GM15510 (cell line): ENCODE measurements around the gene EXOC5.

Experiments used
- POLR2A ChIP-seq: IDR thresholded peaks from 3 replicates; pipeline ENCODE4 v1.6.1; 2011; ENCODE audit warnings: borderline replicate concordance; ENCODE audit not compliant: insufficient read length; ENCODE audit errors: extremely low read depth

The EXOC5 gene

DNA sequence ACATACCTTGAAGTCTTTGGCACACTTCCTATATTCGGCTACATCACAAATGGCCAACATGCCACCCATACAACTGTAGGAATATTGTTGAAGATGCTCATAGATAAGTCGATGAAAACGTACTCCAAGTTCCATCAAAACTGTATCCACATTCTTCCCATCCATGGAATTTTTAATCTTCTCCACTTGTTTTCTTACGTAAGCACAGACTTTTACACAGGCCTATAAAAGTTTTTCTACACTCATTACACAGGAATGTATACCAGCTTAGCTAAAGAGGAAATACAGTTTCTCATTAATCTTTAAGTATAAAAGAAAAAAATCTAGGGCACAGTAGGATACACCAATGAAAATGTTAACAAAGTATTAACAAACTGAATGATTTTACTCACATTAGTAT is 59.1 kb downstream of the EXOC5 start:
- no peak for TF ChIP-seq POLR2A

DNA sequence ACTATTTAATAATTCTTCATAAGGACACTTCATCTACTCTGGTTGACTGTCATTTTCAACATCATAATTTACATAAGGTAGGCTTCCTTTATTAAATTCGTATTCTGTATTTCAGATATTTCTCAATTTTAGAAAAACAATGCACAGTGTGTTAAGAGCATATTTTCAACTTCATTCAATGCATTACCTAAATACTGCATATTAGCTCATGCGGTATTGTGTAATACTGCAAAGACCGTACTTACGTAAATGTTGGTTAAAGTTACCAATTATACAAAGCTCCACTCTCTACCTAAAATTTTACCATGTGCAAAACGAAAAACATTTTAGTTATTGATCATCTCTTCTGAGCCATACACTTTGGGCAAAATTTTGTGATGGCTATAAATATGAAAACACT is 62.8 kb downstream of the EXOC5 start:
- TF ChIP-seq POLR2A: no peak

DNA sequence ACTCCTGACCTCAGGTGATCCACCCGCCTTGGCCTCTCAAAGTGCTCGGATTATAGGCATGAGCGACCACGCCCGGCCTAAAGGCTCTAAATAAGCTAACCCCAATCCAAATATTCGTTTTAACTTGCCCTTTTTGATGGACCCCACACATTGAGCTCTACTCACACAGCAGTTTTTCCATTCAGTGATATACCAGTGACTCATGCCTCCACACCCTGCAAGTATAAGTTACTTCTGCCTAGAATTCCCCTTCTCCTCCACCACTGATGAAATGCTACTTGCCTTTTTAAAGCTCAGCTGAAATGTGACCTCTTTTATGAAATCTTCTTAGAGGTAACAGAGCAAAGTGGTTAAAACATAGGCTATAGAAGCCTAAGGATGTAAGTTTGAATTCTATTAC is 68.8 kb downstream of the EXOC5 start:
- TF ChIP-seq POLR2A: no peak

DNA sequence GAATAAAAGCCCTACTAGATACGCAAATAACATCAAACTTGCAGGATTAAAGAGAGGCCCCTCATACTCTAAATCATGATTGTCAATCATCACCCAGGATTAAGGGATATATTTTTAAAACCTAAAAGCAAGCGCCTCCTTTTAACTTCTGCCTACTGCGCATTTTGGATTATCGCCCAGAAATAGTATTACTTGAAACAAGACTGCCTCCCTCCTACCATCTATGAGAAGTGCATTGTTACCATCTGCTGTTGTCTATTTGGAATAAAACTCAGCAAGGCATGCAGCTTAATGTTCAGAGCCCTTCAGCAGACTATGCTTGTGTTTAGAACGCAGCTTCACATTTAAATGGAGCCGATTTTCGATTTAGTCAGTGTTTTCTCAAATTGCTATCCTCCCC is 79.6 kb downstream of the EXOC5 start:
- TF ChIP-seq POLR2A: no peak

DNA sequence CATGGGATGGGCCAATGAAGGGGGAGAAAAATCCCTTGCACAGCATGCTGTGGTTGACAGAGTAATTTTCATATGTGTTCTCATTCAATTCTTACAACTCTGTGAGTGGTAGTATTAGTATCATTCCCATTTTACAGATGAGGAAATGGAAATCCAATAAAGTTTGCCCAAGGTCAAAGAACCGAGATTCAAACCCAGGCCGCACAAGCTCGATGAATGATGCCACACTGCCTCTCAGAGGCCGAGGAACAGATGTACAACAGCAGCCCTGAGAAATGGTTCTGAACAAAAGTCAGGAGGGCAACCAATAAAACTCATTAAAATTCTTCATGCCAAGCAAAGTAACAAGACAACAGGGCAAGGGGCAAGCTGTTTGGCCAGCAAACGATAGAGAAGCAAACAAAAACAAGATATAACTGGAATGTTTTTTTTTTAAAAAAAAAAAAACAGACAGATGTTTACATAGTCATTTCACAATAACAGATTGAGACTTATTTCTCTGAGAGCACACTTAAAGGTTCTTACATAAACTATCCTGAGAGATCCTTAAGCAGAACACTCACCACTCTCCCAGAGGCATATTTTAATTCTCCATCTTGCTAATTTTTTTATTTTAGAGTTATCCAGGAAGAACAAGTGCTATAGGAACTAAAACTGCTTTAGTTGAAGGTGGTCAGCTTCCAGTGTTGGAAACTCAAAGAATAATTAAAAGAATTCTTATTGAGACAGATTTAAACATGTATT is 85.8 kb downstream of the EXOC5 start:
- no peak for TF ChIP-seq POLR2A

DNA sequence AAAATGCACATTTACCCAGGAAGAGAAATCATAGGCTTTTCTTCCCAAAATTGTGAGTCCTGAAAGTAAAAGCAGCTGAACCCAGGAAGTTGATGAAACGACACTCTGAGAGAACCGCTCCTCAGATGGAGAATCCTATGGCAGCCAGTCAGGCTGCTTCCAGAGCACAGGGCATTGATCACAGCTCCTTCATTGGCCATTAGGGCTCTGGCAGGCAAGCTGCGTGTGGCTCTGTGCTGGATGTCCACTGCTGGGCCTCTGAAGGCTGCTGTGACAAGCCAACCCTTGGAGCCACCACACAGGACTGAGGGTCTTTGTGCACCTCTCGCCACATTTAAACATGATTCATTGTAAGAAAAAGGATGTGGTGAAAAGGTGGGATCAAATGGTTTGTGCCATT is 89.4 kb downstream of the EXOC5 start:
- no peak for TF ChIP-seq POLR2A

DNA sequence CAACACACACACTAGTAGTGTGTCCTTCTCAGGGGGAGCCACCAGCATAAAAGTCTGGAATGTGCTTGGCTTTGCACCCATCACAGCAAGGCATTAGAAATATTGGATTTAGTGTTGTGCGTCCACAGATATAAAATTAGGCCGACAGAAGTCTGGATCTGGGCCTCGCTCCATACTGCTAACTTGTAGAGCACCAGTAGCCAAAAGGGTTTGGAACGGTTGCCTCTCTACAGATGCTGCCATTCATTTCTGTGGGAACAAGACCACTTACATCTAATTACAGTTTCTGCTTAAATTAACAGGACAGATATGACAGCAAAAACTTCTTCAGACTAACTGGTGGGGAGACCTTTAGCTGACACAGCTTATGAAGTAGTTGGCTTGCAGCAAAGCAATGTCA is 94.2 kb downstream of the EXOC5 start:
- no peak for TF ChIP-seq POLR2A

DNA sequence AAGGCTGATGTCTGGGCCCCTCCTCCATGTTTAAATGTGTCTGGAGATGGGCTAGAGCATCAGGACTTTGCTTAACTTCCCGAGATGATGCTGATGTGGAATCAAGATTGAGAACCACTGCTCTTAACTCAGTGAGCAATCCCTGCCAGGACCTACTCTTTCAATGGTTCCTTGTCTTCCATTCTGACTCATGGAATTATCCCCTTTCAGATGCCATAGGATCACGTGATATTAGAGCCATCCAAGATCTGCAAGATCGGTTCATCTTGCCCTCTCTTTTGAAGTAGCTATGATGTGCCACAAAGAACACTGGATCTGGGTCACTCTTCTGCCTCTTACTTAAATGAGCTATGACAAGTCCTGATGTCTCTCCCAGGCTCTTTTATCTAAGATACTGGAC is 96.8 kb downstream of the EXOC5 start:
- no peak for TF ChIP-seq POLR2A

DNA sequence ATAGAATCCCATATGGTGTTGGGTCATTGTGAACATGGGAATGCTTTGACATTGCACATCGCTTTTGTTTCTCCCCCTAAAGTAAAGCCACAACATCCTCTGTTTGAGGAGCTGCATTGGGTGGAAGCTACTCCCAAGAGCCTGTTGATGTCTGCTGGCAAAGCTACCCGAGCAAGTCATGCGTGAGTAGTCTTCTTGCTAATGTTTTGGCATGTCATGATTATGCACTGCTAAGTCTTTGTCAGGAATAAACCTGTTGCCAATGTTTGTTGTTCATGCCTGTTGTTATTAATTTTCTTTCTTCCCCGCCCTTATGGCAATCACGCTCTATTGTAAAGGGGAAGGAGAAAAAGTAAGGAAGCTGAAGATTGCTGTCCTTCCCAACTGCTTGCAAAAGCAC is 97.3 kb downstream of the EXOC5 start:
- no peak for TF ChIP-seq POLR2A

DNA sequence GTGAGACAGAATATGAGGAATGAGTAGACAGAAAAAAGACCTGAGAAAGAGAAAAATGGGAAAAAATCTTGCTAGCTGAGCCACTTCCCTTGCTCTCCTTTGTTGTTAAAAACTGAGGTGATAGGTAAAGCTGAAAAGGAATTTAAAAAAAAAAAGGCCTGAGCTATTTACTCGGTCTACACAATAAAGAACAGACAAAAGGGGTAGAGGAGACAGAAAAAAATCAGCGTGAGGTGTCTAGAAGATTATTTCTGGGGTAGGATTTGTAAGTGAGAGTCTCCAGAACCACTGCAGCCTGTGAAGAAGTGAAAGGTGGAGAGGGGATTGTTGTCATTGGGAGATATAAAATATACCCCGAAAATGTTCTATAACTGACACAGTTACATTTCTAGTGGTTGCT is 98.8 kb downstream of the EXOC5 start:
- TF ChIP-seq POLR2A: no peak

DNA sequence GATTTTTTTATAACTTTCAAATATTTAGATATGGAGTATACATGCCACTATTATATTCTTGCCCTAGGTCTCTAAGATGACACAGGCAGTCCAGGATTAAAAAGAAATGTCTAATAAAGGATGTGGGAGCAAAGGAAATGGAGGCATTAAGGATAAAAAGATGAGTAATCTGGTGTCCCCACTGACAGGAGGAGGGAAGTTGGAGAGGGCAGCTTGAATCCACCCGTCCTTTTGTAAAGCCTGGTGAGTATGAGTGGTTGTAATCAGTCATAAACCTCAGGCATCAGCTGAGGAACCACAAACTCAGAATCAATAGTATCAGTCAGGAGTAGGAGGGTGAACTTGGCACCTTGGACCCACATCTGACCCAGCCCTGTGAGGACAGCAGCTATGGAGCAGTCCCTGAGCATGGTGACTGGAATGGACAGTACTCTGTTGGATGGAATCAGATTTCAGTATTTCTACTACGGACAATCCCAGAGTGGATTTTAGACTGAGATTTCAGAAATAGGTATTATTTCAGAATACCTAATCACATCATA is 100.5 kb downstream of the EXOC5 start:
- no peak for TF ChIP-seq POLR2A

DNA sequence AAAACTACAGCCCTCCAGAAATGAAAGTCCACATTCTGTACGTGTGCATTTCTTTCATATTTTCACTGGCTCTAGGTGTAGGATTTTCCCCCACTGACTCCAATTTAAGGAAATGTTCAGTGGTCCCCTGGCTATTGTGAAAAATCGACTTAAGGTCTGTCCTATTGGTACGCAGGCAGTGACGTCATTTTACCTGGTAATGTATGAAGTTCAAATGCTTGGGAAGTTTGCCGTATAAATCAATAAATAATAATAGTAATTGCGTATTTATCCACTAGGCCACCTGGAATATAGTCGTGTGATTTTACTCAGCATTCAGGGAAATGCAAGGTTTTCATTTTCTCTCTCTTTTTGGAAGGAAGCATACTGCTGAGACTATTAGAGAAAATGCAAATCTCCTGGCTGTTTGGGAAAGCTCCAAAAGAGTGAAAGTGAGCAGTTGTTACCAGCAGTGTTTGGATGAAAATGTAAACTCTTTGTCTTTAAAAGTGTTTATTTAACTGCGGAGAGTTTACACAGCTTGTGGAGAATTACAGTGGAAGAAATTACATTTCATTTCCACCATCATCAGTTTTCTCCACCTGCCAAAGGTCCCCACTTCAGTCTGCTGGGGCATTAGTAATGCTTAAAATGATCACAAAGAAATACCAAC is 107.0 kb downstream of the EXOC5 start:
- no peak for TF ChIP-seq POLR2A

DNA sequence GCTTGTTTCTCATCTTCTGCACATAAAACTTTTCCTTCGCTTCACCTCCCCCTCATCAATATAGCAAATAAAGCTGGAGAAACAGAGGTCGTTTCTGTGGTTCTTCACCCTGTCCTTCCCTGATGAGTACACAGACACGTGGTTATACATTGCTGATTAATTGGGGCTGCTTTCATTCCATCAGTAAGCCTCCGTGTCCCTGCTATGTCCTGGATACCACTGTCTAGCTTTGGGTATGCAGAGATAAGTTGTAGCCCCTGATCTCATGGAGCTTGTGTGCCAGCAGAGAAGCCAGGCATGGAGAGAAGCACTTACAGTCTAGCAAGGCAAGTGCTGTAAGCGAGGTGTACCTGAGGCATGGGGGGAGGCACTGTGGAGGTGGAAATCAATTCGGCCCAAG is 108.4 kb downstream of the EXOC5 start:
- TF ChIP-seq POLR2A: no peak

DNA sequence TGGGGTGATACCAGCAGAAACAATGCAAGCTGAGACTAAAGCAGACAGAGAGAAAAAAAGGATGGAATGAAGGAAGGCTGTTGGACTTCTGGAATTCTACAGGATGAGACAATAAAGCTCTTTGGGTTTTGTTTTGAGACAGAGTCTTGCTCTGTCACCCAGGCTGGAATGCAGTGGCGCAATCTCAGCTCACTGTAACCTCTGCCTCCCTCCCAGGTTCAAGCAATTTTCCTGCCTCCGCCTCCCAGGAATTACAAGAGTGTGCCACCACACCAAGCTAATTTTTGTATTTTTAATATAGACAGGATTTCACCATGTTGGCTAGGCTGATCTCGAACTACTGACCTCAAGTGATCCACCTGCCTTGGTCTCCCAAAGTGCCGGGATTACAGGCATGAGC is 115.4 kb downstream of the EXOC5 start:
- no peak for TF ChIP-seq POLR2A
